T-helper 9 cell (primary cell): Measurements from ENCODE around the gene RFC5.
"Not testable (repeated sequence)": the region's sequence is repeated elsewhere in the genome, so short reads cannot be mapped to it uniquely, and the experiment has no call there.

ENCODE experiments used
- DNase-seq: peaks from one replicate; pipeline ENCODE4 v3.0.0-alpha.2; 2020

Gene RFC5

DNA sequence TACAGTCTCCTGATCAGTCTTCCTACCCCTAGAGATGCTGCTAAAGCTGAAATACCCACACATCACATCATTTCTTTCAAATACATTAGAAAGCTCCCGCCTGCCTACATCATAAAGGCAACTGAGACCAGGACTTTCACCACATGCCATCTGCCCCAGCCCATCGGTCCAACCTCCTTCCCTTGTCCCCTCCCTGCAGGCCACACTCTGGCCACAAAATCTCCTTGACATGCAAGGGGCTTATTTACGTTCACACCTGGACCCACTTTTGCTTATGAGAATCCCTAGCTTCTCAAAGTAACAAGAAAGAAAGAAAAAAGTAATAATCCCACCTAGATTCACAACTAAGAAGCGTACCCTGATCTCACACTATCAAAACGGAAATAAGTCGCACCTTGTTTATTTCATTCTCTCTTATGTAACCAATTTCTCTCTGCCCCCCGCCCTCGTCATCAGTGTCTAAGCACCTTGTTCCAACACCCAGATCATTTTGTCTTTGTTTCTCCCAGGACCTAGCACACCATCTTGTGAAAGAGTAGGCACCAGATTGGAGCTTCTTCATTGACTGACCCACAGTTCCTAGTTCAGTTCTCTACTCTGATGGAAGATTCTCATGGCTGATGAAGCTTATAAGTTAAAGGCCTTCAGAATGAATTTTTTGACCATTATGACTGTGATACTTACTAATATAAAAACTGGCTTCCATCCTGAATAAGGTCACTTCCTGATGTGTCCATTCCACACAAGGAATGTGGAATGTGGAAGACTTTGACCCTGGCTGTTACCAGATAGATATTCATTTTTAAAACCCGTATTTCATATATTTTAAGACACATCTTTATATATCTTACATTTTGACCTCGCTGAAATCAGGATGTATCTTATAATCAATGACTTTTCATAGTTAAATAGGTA, 36.8 kb downstream of the RFC5 start:
- DNase-seq = no peak

DNA sequence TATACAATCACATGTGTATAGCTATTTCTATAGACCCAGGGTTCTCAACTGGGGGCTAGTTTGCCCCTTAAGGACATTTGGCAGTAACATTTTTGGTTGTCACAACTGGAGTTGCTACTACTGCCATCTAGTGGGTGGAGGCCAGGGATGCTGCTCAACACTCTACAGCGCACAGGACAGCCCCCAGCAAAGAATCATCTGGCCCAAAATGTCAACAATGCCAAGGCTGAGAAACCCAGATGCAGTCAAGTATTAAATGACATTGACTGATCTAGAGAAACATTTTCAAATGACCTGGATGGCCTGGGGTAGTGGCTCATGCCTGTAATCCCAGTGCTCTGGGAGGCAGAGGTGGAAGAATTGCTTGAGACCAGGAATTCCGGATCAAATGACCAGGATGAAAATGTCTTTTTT, 38.6 kb downstream of the RFC5 start:
- DNase-seq = peak; percentile 53

DNA sequence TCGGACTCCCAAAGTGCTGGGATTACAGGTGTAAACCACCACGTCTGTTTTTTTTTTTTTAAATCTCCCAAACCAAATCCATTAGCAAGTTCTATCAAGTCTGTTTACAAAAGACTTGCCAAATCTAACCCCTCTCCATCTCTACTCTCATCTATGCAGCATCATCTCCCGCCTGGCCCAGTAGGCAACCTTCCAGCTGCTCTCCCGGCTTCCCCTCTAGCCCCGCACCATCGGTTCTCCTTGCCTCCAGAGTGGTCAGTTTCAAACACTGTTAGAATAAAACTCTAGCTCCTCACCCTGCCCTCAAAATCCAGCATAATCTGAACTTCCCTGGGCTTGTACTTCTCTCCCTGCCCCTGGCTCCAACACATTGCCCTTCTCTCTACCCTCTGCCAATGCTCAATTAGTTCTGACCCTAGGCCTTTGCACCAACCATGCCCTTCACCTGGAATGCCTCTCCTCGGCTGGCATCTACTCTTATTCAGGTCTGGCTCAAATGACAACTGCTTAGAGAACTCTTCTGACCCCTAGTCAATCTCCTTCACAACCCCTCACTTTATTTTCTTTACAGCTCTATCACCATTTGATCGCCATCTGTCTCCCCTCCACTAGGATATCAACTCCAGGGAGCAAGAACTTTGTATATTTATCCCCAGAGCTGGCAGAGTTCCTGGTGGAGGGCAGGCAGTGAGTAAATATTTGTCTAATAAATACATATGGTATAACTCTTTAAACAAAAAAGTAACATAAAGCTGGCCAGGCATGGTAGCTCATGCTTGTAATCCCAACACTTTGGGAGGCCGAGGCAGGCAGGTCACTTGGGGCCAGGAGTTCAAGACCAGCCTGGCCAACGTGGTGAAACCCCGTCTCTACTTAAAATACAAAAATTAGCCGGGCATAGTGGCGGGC, 39.6 kb downstream of the RFC5 start:
- no peak for DNase-seq

DNA sequence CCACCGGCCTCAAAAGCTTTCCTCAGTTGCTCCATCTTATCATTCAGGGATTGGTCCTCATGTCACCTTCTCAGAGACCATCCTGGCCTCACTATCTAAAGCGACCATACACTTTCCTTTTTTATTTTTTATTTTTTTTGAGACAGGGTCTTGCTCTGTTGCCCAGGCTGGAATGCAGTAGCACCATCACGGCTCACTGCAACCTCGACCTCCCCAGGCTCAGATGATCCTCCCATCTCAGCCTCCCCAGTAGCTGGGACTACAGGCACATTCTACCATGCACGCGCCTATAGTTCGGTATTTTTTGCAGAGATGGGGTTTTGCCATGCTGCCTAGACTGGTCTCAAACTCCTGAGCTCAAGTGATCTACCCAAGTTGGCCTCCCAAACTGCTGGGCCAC, 41.7 kb downstream of the RFC5 start:
- no peak for DNase-seq

DNA sequence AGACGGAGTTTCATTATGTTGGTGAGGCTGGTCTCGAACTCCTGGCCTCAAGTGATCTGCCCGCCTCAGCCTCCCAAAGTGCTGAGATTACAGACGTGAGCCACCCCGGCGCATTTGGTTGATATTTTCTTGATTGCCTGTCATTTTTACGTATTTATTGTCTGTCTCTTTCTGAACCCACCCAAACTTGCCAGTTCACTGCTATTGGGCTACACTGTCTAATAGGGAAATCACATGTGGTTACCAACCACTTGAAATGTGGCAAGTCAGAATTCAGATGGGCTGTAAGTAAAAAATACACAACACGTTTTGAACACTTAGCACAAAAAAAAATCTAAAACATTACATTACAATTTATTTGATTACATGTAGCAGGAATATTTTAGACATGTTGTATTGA, 42.4 kb downstream of the RFC5 start:
- no peak for DNase-seq

DNA sequence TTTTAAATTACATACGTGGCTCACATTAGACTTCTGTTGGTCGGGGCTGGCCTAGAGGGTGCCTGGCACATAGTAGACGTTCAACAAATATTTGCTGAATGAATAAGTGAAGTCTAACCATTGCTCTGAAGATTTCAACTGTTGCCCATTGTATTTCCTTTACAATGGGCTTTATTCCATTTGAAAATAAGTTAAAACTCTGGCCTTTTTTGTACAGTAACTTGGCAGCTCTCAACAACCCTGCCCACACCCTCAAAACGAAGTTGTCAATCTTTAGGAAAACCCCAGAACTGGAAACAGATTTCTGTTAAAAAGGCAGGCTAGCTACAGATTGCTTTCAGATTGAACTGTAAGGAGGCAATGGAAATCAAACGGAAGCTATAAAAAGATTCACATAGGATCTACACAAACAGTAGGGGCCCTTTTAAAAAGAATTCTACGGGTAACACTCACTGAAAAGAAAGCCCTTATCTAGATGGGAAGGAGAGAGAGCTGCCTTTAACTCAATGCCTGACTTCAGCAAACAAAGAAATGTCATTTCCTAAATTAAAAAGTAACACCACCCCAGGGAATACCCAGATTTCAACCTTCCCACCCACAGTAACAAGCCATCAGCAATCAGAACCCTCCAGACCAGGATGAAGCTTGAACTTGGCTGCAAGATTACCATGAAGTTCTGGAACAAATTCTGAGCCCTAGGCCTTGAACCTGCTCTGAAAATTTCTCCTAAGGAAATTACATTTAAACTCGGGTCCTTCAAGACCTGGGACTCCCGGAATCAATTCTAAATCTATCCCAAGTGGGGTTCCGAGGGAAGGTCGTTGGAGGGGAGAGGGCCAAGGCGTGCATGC, 43.1 kb downstream of the RFC5 start:
- no peak for DNase-seq

DNA sequence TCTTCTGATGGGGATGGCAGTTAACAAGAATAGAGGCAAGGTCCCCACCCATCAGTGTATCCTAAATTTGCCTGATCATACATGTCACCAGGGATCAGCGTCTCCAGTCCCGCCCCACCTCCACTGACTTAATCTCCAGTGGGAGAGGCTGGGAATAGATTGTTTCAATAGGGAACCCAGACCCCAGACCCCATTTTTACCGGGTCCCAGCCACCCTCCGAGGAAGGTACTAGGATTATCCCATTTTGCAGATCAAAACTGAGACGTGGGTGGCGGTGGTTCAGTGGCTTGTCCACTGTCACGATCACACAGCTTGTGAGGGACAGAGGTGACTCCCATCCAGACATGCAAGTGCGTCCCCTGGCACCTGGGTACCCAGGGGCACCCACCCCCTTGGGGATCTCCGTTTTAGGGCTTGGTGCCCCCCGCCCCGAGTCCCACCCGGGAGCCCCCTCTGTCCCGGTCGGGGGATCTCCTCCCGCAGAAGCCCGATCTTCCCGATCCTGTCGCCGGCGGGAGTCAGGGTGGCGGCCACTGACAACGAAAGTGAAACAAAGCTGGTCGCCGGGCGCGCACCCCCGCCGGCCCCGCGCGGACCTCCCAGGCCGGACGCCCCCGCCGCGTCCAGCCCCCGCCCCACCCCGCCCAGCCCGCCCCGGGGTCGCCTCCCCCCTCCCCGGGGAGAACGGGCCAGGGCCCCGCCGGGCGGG, 44.0 kb downstream of the RFC5 start:
- DNase-seq = peak; percentile 13

DNA sequence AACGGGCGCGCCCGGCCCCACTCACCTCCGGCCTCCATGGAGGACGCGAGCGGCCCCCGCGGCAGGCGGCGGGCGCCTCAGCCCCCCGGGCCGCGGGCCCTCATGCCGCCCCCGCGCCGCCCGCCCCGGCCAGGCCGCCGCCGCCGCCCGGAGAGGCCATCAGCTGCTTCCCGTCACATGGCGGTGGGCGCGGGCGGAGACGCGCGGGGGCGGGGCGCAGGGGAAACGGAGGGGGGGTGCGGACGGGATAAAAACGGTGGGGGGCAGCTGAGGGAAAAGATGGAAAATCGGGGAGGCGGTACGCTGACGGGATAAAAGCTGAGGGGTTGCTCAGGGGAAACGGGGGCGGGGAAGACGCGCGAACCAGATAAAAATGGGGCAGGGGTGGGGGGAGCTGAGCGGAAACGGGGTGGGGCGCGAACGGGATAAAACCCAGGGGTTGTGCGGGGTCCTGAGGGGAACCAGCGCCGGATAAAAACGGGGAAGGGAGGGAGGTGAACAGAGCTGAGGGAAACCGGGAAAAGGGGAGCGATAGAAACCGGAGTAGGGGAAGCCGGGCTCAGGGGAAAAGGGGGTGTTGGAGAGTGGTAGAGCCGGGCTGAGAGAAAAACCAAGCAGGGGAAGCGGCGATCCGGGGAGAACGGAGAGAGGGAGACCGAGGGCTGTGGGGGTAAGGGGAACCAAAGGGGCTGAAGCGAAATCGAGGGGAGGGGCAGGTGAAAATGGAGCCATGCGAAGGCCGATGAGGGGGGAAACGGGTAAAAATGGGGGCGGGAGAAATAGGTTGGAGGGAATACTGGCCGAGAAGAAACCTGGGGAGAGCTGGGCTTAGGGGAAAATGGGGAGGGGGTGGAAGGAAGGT, 44.7 kb downstream of the RFC5 start, which contains the start of gene WSB2:
TSS of gene WSB2 (minus strand) at position 169 of the 862 bp plus-strand sequence. CDS start at position 38, 131 bp downstream.
- peak; percentile 50 for DNase-seq

DNA sequence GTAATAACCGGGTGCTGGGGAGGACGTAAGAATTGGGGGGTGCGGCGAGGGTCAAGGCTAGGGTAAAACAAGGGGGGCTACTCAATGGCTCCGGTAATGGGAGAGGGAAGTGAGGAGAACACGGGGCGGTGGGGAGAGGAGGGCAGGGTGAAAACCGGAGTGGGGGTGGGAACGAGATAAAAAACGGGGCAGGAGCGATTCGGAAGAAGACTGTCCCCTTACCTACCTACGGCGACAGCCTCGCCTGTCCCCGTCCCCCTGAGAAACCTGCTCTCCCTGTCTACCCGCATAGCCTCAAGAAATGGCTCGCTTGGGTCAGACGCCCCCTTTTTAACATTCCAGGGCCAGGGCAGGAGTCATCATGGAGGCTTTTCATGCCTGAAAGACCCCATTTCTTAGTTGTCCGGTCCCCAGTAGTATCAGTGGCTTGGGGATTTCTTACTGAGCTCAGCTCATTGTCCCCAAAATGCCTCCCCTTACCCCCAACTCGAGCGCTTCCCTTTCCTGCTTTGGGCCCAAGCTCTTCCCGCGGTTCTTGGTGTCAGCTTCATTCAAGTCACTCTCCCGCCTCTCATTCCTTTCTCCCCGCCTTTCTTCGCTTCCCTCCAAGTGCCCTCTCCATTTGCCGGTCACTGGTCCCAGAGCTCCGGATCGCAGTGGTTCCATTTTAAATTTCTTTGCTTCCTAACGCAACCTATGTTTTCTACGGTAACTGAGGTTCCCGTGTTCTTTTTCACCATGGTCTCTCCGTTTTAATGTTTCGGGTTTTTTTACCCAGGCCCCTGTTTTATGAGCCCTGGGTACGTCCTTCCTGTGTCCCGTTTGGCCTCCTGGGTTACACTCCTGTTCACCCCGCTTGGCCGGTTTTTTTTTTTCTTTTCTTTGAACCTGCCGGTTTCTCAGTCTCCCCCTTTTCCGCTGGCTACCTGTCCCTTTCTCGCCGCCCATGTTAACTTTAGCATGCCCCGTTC, 45.7 kb downstream of the RFC5 start:
- peak; percentile 3 for DNase-seq

DNA sequence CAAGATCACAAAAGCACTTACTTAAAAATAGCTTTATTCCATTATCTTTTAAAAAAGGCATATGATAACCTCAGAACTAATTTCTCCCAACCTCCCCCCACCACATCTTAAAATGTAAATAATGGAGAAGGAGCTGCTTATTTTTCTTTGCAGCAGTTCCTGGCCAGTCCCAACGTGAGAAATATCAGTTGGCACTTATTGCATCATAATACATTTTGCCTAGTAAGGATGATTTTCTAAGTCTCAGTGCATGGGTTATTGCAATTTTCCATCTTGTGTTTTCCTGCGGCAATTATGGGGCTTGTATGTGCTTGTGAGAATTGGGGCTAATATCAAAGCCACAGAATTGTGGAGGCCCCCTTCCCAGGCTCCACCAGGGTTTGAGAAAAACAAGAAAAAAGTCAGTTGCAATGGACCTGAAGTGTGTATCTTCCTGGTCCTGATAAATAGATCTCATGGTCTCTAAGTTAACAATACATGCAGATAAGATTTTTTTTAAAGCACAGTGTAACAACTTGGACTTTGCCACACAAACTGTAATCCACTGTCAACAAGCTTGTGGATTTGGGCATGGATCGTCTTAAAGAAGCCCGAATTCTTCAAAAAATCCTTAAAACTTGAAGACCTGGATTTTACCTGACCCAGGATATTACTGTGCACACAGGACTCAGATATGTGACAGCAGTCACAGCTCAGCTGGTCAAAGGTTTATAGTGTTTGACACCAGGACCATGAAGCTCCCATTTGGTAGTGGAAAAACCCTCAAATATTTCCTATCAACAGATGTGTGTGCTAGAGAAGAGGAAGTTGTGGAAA, 47.3 kb downstream of the RFC5 start:
- no peak for DNase-seq

DNA sequence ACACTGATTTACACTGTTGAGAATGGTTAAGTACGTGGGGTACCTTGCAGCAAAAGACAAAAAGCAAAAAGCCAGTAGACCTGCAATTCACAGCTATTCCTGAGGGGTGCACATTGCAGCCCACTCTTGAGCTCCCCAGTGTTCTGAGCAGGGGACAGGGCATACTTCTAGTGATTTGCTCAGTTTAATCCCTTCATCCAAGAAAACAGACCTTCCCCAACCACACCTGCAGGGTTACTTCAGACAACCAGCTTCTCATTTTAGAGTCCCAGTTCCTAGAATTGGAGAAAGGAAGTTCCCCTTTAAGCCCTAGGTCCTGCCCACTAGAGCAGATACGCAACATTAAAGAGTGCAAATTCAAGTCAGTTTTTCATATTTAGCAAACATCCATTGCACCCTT, 48.1 kb downstream of the RFC5 start:
- no peak for DNase-seq

DNA sequence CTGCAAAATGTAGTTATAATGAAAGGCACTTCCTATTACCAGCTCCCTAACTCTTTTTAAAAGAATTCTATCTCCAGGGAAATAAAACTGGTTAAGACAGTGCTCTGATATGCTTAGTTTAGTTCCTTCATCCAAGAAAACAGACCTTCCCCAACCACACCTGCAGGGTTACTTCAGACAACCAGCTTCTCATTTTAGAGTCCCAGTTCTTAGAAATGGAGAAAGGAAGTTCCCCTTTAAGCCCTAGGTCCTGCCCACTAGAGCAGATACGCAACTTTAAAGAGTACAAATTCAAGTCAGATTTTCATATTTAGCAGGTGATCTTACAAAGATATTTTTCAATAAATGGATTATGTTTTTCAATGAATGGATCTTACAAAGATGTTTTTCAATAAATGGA, 48.9 kb downstream of the RFC5 start:
- DNase-seq = no peak

DNA sequence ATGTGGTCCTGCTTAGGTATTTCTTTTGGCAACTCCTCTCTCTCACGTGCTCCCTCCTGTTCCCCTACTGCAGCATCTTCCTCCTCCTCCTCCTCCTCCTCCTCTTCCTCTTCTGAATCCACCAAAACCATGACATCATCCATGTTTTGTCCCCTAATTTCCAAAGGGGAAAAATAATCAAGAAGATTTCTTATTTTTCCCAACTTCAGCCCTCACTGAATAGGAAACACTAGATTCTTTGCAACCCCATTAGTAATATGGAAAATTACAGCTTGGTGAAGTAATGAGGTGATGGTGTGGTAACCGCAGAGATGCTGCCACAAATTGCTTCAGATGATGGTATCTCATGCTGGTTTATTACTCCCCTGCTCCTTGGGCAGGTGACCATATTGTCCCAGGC, 51.9 kb downstream of the RFC5 start:
- DNase-seq = no peak

DNA sequence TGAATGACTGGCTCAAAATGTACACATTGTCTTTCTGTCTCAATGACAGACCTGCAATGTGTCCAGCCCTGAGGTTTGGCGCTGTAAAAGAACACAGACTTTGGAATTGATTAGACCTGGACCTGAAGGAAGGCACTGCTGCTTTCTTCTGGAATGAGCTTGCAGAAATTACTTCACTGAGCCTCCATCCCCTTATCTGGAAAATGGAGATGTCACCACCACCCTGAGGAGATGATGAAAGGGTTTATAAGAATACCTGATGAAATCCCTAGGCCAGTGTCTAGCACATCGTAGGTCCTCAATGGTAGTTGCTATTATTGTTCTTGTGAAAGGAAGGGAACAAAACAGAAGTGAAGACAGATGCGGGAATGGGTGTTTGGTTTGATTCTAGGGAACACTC, 54.1 kb downstream of the RFC5 start:
- DNase-seq = no peak

DNA sequence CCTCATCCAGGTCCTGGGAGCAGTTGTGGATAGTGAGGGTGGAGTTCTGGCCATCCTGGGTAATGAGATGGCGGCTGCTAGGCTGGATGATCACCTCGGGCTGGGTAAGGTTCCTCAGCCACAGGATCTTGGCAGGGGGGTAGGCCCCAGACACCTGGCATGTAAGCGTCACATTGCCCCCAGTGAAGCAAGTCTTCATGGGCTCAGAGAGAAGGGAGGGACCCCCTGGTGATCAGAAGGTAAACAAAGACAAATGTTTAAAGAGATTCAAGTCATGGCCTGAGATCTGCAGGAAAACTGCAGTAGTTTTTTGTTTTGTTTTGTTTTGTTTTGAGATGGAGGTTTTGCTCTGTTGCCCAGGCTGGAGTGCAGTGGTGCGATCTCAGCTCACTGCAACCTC, 57.3 kb downstream of the RFC5 start:
- no peak for DNase-seq

DNA sequence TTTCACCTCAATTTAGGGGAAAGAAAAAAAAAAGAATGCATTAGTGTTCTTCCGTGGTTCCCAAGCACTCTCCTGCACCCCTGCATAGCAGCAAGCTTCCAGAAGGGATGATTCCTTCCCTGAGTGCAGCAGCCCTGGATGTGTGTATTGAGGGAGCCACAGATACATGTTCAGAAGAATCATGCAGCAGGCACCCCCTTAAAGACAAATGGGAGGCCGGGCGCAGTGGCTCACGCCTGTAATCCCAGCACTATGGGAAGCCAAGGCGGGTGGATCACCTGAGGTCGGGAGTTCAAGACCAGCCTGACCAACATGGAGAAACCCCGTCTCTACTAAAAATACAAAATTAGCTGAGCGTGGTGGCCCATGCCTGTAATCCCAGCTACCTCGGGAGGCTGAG, 65.0 kb downstream of the RFC5 start:
- DNase-seq = not testable (repeated sequence)
